Inferior parietal cortex (tissue), 1 donor: ENCODE results near the gene ADGRA1.
"Not testable (repeated sequence)": the region's sequence is repeated elsewhere in the genome, so short reads cannot be mapped to it uniquely, and the experiment has no call there.

Experiments
- DNase-seq: peaks from one replicate; pipeline ENCODE4 v3.0.0-alpha.2; 2016; ENCODE audit errors: extremely low spot score

Gene ADGRA1

GRCh38 chr10:133162178-133162909 is 74.6 kb downstream of the ADGRA1 start:
- peak; percentile 65 for DNase-seq

- no peak for DNase-seq
Measured at GRCh38 chr10:133162910-133163856, 75.5 kb downstream of the ADGRA1 start.

GRCh38 chr10:133163889-133164815 is 76.4 kb downstream of the ADGRA1 start:
- no peak for DNase-seq

GRCh38 chr10:133164816-133165555 is 77.3 kb downstream of the ADGRA1 start:
- no peak for DNase-seq

- no peak for DNase-seq
Measured at GRCh38 chr10:133165556-133166503, 78.1 kb downstream of the ADGRA1 start.

- no peak for DNase-seq
Measured at GRCh38 chr10:133166504-133166827, 78.7 kb downstream of the ADGRA1 start.

- no peak for DNase-seq
Measured at GRCh38 chr10:133166828-133167692, 79.3 kb downstream of the ADGRA1 start.

- DNase-seq = no peak
Measured at GRCh38 chr10:133167693-133168616, 80.2 kb downstream of the ADGRA1 start.

GRCh38 chr10:133168617-133169031 is 80.9 kb downstream of the ADGRA1 start:
- DNase-seq = no peak

GRCh38 chr10:133169173-133169947 is 81.6 kb downstream of the ADGRA1 start:
- no peak for DNase-seq

- no peak for DNase-seq
Measured at GRCh38 chr10:133170092-133170491, 82.4 kb downstream of the ADGRA1 start.

- DNase-seq = no peak
Measured at GRCh38 chr10:133173860-133174640, 86.3 kb downstream of the ADGRA1 start.

- no peak for DNase-seq
Measured at GRCh38 chr10:133174689-133175263, 87.1 kb downstream of the ADGRA1 start.

- DNase-seq = not testable (repeated sequence)
Measured at GRCh38 chr10:133175624-133176023, 87.9 kb downstream of the ADGRA1 start.

GRCh38 chr10:133176546-133176945 is 88.8 kb downstream of the ADGRA1 start:
- DNase-seq = no peak
